ENCODE data around the gene PRR23E. TPM values are rescaled to one million over a fixed set of nuclear protein-coding genes. Genes with fewer than 3 reads are reported as not detected.

The PRR23E gene
- total RNA-seq, 4 donors from 2014 or later = not detected

DNA sequence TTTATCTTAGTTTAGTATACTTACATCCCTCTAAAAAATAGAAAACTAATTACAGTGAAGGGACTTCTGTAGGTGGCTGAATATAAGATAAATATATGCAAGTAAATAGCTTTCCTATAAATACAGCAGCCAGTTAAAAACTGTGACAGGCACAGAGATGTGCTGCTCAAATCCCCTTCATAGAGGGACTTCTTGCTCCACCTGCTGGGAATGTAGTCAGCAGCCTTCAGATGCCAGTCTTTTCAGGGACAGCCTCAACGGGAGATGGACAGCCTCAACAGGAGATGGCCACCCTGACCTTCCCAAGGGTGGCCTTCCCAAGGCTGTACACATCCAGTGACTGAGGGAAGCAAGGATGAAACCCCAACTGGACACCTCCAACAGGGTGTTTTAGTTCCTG lies 15.7 kb upstream of the PRR23E start:
- TF ChIP-seq, protein P1, sequence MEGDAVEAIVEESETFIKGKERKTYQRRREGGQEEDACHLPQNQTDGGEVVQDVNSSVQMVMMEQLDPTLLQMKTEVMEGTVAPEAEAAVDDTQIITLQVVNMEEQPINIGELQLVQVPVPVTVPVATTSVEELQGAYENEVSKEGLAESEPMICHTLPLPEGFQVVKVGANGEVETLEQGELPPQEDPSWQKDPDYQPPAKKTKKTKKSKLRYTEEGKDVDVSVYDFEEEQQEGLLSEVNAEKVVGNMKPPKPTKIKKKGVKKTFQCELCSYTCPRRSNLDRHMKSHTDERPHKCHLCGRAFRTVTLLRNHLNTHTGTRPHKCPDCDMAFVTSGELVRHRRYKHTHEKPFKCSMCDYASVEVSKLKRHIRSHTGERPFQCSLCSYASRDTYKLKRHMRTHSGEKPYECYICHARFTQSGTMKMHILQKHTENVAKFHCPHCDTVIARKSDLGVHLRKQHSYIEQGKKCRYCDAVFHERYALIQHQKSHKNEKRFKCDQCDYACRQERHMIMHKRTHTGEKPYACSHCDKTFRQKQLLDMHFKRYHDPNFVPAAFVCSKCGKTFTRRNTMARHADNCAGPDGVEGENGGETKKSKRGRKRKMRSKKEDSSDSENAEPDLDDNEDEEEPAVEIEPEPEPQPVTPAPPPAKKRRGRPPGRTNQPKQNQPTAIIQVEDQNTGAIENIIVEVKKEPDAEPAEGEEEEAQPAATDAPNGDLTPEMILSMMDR (IDR thresholded peaks at IDR 0.05; ENCODE audit: low read depth) = no peak

DNA sequence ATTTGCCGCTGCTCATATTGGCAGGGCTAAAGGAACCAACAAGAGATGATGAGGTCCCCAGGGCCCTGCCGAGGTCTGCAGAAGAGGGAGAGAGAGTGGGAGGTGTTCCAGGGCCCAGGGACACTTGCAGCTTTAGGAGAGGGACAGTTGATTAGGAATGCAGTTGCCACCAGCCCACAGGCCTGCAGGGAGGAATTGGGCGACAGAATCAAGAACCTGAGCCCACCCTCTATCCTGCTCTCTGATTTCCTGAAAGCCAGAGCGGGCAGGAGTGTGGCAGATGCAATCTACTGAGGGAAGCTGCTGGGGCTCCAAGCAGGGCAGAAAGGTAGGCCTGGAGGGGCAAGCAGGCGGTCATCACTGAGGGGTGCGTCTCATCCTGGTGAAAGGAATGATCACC lies 12.1 kb upstream of the PRR23E start:
- TF ChIP-seq, protein P1 (IDR thresholded peaks at IDR 0.05; ENCODE audit: low read depth) = no peak

DNA sequence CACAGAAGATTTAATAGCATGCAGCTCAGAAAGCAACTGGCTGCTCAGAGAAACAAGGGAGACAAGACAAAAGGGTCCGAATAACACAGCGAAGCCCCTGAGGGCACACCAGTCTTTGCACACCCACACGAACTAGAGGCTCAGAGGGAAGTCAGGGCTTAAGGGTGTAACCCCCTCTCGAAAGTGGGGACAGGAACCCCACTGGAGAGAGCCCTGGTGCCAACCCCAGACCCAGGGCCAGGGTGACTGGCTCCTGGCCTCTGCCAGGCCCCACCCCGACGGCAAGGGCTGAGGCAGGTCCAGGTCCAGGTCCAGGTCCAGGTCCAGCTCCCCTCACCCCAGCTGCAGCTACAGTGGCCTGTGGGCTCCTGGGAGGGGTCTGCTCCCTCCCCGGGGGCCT lies 10.5 kb upstream of the PRR23E start:
- TF ChIP-seq, protein P1 (IDR thresholded peaks at IDR 0.05; ENCODE audit: low read depth) = no peak

GRCh38 chr3:127182848-127183714 lies 9.8 kb upstream of the PRR23E start:
- TF ChIP-seq, protein P1 (IDR thresholded peaks at IDR 0.05; ENCODE audit: low read depth) = no peak

DNA sequence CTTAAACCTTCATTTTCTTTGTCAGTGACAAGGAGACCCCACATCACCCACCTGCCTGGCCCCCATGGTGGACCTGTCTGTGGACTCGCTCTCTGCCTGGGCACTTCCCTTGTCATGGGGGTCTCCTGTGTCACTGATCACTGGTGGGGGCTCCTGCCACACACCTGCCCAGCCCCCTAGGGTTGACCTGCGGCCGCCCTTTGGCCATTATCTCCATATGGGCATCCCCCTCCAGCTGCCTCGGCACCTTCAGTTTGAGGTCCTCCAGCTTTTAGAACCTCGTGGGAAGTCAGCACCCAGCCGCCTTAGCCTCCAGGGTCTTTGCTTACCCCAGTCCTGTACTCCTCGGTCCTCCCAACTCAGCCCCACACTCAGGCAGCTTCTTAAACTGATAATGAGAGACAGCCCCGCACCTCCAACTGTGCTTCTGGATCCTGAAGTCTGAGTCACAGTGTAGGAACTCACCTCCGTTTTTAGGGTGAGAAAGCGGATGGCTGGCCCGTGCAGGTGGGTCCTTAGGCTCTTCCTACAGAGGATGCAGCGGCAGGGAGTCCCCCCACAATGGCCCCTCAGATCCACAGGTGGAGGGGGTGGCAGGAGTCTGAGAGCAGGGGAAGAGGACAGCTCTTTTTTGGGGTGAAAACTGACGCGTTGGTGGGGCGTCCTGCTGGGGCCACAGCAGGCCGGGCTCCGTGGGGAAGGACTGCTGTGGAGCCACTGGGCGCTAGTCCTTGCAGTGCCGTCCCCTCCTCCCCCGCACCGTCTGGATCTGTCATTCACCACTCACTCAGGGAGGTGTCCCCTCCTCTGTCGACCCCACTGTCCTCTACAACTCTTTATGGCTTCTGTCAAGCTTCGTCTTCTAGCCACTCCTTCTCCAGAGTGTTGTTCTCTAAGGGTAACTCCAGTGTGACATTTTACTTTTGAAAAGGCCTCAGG lies 8.7 kb upstream of the PRR23E start:
- TF ChIP-seq, protein P1 (IDR thresholded peaks at IDR 0.05; ENCODE audit: low read depth) = no peak

DNA sequence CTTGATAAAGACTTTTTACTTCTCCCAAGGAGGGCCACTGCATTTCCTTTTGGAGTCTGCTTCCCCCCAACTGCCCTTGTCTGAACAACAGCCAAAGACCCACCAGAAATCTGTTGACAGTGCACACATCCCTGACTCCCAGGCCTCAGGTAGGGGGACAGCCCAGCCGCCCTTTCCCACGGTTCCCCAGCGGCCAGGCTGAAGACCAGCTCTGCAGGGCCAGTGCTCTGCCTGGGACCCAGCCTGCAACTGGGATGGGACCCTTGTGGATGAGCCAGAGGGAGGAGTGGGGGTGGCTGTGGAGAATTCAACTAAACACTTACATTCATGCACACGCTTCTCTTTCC lies 8.1 kb upstream of the PRR23E start:
- TF ChIP-seq, protein P1 (IDR thresholded peaks at IDR 0.05; ENCODE audit: low read depth) = no peak

DNA sequence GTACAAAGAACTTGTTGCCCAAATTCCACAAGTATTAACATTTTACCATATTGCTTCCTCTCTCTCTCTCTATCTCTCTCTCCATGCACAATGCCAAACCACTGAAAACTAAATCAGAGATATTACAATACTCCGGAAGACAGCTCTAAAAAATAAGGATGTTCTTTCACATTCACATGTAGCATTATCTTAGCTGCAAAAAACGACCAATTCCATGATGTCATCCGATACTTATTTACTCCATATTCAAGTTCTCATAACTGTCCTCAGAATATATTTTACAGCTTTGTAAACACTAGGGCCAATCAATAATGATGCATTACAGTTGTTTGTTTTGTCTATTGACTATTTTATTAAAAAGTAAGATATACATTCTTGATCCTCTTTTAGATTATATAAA lies 7.7 kb upstream of the PRR23E start:
- TF ChIP-seq, protein P1 (IDR thresholded peaks at IDR 0.05; ENCODE audit: low read depth) = no peak

All from subcutaneous adipose tissue (tissue), 4 donors.